Frontal cortex (tissue), 4 donors: ENCODE data around the gene BEST2. TPM values are rescaled to one million over a fixed set of nuclear protein-coding genes. Genes with fewer than 3 reads are reported as not detected.
"Not testable (repeated sequence)": the region's sequence is repeated elsewhere in the genome, so short reads cannot be mapped to it uniquely, and the experiment has no call there.

ENCODE experiments used
- DNase-seq, 2 donors: peaks; one replicate each; pipeline ENCODE4 v3.0.0; 2012; ENCODE audit warnings: low spot score in 2 of 2
- FAIRE-seq: peaks from 2 replicates; lab custom pipeline; 2012; peaks lifted over from hg19 to GRCh38; lab: Jason Lieb, UNC
- total RNA-seq: library from RNA; depleted of rRNA; stranded (reverse); fragments of >200 nt; gene quantifications from one replicate; pipeline ENCODE4 v1.2.3, GENCODE V29; 2014
- donor health status: control.
- donor health status: control.
- donor health status: control.

The BEST2 gene
- total RNA-seq, result not detected

DNA sequence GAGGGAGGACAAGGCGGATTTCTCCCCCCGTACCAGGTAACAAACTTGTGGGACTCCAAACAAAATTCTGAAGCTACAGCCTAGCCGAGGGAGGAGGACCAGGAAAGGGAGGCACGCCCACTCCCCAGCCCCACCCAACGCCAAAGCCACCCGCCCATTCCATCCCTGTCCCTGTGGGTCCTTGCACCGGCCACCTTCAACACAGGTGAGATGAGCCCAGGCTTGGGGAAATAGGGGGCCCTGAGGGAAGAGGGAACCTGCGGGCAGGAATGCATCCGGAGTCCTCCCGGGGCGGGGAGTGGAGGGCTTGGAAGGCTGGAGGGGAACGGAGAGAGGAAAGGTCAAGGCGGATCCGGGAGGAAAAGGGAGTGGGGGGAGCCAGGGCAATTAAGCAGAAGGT, at the start of gene BEST2:
BEST2 (plus strand) TSS at position 157 of the 400 bp plus-strand sequence. CDS start 802 bp downstream, outside the sequence.
- no peak for DNase-seq
- no peak for FAIRE-seq

- DNase-seq (peak in 1 of 2 donors; percentile 50), FAIRE-seq (no peak)
These were observed 48.5 kb upstream of the BEST2 start for GRCh38 chr19:12703046-12703445.

GRCh38 chr19:12705169-12705568, 46.4 kb upstream of the BEST2 start:
- no peak for DNase-seq
- FAIRE-seq, result no peak

DNA sequence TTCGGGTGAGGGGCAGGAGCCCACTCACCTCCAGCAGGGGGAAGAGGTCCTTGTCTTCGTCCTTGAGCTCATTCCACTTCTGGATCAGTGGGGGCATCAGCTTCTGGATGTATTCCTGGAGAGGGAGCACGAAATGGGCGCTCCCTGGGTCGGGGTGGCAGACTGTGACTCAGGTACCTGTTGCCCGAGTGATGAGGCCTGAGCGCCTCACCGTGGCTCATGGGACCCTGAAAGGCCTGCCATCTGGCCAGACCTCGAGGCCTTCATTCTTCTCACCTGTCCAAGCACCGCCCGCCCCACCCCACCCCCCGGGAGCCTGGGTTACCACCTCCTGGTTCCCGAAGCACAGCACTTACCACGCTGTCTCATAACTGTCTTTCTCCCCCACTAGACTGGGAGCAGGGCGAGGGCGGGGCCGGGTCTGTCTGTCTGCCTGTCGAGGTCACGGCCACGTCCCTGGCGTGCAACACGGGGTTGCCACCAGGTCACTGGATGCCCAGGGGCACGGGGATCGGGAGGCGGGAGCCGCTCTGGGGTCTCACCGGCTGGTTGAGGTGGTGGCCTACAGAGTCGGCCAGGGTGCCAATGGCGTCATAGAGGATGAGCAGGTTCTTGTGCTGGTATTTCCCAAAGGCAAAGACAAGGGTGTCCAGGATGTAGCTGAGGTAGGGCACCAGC, 45.8 kb upstream of the BEST2 start:
- FAIRE-seq (no peak), DNase-seq (no peak)

- FAIRE-seq (no peak), DNase-seq (no peak)
These were observed 45.3 kb upstream of the BEST2 start for GRCh38 chr19:12706332-12706718.

GRCh38 chr19:12708641-12709040, 43.0 kb upstream of the BEST2 start:
- FAIRE-seq (no peak), DNase-seq (no peak)

DNA sequence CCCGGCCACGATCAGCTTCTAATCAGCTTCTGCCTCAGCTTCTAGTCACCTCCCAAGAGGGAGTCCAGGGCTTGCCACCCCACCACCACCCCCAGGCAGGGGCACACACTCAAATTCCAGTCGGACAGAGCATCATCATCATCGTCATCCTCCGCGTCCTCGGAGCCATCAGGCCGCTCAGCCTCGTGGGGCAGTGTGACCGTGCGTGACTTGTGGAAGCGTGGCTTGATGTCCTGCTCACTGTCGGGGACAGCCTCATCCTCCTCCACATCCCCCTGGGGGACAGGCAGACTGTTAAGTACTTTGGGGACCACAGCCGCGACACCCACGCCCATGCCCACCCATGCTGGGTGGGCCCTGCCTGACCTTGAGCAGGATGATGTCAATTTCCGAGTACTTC, 40.4 kb upstream of the BEST2 start:
- DNase-seq (no peak), FAIRE-seq (no peak)

GRCh38 chr19:12712077-12712476, 39.5 kb upstream of the BEST2 start:
- not testable (repeated sequence) for FAIRE-seq, DNase-seq

DNA sequence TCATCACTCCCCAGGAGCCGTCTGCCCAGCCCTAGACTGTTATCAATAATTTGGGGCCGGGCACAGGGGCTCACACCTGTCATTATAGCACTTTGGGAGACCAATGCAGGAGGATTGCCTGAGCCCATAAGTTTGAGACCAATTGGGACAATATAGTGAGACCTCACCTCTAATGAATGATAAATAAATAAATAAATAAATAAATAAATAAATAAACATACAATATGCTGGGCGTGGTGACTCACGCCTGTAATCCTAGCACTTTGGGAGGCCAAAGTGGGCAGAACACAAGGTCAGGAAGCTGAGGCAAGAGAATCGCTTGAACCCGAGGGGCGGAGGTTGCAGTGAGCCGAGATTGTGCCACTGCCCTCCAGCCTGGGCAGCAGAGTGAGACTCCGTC, 38.3 kb upstream of the BEST2 start:
- DNase-seq, FAIRE-seq: not testable (repeated sequence)

GRCh38 chr19:12715102-12715501, 36.5 kb upstream of the BEST2 start:
- no peak for FAIRE-seq
- DNase-seq, result no peak

DNA sequence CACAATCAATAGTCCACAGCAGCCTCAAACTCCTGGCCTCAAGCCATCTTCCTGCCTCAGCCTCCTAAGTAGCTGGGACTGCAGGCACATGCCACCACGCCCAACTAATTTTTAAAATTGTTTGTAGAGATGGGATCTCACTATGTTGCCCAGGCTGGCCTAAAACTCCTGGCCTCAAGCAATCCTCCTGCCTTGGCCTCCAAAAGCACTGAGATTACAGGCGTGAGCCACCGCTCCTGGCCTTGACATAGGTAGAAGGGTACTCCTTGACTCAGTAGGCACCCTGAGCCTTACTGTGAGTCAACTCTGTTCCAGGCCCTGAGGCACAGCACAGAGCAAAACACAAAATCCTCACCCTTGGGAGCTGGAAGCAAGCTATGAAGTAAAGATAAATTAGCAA, 35.7 kb upstream of the BEST2 start:
- DNase-seq (no peak), FAIRE-seq (no peak)

- DNase-seq (no peak), FAIRE-seq (no peak)
These were observed 31.3 kb upstream of the BEST2 start for GRCh38 chr19:12720296-12720695.

GRCh38 chr19:12720851-12721655, 30.5 kb upstream of the BEST2 start:
- peak in 1 of 2 donors; percentile 52 for DNase-seq
- no peak for FAIRE-seq

- no peak for FAIRE-seq
- DNase-seq, result peak; percentile 82 to 84
These were observed 29.7 kb upstream of the BEST2 start for GRCh38 chr19:12721656-12722565.

DNA sequence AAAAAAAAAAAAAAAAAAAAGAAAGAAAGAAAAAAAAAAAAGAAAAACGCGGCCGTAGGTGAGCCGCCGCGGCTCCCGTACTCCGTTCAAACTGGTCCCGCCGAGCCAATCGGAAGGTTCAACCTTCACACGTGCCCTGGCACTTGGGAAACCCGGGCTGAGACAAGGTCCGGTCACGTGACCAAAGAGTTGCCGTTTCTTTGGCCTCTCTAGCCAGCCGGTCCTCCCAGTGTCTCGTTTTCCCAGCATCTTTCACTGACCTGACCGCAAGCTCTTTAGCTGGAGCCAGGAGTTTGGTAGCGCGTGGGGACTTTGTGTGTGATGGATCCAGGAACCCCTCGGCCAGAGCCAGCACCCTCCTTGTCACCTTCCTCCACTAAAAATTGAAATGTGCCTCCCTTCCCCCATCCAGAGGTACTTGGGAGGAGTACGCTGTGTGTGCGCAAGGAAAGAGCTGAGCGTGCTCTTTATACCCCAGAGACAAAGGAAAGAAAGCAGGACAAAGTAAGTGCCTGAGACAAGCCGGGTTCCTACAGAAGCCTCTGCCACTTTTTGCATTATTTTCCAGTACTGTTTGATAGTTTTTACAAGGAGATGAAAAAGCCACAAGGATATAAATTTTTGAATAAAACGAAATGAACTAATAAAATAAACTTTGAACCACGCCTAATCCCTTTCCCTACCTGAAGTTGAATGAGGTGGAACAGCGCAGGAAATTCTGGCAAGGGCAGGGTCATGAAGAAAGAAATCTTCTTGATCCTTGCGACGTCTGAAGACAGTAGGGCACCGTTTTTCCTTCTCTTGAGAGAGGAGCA, 28.8 kb upstream of the BEST2 start:
- FAIRE-seq, result peak; percentile 83
- DNase-seq, result peak; percentile 96 to 97

- DNase-seq (no peak), FAIRE-seq (no peak)
These were observed 28.3 kb upstream of the BEST2 start for GRCh38 chr19:12723381-12723640.

GRCh38 chr19:12723641-12724426, 27.8 kb upstream of the BEST2 start, which contains the start of gene TNPO2:
TSS of gene TNPO2 (minus strand) at chr19:12723932. CDS start at chr19:12720977, 2,955 bp downstream.
- DNase-seq, result peak; percentile 61 to 63
- FAIRE-seq, result no peak

GRCh38 chr19:12725612-12726011, 26.0 kb upstream of the BEST2 start:
- not testable (repeated sequence) for FAIRE-seq

DNA sequence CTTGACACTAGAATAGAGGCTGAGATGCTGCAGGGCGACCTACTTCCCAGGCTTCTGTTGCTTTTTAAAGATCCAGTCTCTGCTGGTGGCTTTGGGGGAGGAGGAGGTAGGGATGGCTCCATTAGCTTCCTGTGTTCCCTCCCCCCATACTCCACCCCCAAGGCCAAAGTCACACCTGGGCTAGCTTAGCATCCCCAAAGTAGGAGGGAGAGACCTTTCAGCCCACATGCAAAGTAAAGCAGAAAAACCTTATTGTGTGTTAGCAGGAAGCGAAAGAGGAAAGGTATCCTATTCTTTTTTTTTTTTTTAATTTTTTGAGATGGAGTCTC, 24.6 kb upstream of the BEST2 start:
- FAIRE-seq (no peak), DNase-seq (no peak)

More at GRCh38 chr19:12725612-12726011, 26.0 kb upstream of the BEST2 start:
- not testable (repeated sequence) for DNase-seq
